NCI-H510A (cell line): ENCODE results near the gene OSMR.
"Not testable (repeated sequence)": the region's sequence is repeated elsewhere in the genome, so short reads cannot be mapped to it uniquely, and the experiment has no call there.

Experiments used
- DNase-seq: peaks from one replicate; lab custom pipeline; 2025; lab: John Stamatoyannopoulos, UW

OSMR gene

DNA sequence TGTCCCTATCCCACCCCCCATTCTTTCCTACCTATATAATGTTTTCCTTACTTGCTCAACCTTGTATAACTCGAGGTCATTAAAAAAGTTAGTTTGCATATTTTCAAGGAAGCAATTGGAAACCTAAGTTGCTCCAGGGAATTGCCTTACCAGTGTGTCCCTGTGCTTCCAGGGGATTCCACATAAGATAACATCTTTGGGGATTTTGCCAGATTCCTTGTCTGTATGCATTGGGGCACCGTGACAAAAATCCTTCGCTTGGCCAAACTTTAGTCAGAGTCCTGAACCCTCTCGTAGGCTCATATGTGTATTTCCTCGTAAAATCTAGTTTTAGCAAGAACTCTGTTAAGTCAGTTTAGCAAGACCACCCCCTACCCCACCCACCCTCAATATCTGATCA, 14.7 kb upstream of the OSMR start:
- DNase-seq, result no peak

- DNase-seq, result no peak
Measured at GRCh38 chr5:38831909-38832308, 13.9 kb upstream of the OSMR start.

- DNase-seq, result no peak
Measured at GRCh38 chr5:38832810-38833209, 13.0 kb upstream of the OSMR start.

GRCh38 chr5:38835887-38836286, 9.9 kb upstream of the OSMR start:
- no peak for DNase-seq

DNA sequence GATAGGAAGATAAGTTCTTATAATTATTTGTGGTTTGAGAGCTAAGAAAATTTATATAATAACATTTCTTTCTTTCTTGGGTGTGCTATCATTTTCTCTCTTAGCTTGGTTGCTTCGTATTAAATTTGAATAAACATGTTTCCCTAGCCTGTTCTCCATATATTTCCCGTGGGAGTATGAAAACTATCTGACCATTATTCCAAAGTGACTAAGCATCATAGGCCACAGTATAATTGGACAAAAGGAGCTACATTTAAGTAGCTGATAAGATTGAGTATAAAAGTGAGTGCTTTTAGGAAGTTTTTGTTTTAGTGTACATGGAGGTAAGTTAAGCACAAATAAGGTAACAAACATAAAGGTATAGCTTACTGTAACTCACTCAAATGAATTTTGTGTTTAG, 8.4 kb upstream of the OSMR start:
- no peak for DNase-seq

DNA sequence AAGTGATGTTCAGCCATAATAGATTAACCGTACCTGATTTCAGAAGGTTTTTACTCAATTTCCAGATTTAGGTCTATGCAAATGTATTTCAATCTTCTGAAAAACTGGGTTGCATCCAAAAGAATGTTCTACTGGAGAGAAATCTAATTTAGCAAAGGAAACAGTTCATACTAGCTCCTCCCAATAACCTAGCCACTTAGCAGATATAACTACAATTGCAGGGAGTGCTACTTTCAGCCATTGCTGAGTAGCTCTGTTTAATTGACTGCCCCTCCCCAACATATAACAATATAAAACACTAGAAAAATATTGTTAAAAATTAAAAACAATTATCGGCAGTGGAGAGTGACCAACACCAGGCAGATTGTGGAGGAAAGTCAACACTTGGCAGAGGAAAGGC, 7.9 kb upstream of the OSMR start:
- no peak for DNase-seq

- DNase-seq, result no peak
Measured at GRCh38 chr5:38843665-38844064, 2.1 kb upstream of the OSMR start.

- DNase-seq, result no peak
Measured at GRCh38 chr5:38846379-38847011, 683 bp downstream of the OSMR start.

- DNase-seq, result no peak
Measured at GRCh38 chr5:38847559-38848347, 1.9 kb downstream of the OSMR start.

GRCh38 chr5:38848637-38849036, 2.8 kb downstream of the OSMR start:
- DNase-seq, result no peak

GRCh38 chr5:38851640-38852039, 5.8 kb downstream of the OSMR start:
- DNase-seq, result not testable (repeated sequence)

DNA sequence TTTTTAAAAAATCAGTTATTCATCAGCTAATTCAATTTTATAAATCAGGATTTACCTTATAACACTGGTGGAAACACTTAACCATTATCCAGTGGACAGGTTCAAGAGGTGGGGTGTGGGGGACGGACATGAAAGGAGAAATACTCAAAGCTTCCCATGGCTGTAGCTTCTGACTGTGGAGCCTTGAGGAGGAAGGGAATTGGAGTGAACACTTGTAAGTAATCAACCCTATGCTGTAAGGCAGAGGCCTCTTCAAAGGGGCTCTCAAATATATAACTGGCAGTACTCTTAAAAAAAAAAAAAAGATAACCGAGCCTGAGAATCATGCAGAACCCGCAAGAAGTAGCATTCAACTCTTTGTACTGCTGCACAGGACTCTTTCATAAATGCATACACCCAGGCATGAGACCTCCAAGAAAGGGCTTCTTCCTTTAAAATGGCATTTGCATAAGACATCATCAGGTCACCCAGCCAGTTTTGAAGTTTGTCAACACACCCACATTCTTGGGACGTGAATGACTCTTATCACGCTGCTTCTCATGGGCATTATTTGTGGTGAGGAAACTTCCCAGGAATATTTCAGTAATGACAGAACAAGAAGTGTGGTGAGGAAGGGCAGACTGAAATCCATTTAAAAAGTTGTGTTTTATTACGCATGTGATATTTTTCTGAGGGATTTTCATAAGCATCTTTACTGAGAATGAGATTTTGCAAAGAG, 8.1 kb downstream of the OSMR start:
- DNase-seq, result no peak

DNA sequence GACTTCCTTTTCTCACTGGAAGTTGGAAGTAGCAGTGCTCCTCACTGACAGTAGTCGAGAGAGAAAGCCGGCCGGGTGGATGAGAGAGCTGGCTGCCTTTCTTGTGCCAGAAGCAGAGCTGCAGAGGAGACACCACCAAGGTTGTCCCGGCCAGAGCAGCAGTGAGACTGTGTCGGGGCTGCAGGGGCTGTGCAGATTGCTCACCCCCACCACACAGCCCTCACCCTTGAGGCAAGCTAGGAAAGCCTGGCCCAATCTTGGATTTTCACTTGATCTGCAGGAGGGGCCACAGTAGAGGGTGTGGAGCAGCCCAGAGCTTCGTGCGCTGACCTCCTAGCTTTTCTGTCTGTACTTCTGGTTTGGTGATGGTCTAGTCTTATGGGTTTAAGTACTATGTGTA, 9.1 kb downstream of the OSMR start:
- no peak for DNase-seq

DNA sequence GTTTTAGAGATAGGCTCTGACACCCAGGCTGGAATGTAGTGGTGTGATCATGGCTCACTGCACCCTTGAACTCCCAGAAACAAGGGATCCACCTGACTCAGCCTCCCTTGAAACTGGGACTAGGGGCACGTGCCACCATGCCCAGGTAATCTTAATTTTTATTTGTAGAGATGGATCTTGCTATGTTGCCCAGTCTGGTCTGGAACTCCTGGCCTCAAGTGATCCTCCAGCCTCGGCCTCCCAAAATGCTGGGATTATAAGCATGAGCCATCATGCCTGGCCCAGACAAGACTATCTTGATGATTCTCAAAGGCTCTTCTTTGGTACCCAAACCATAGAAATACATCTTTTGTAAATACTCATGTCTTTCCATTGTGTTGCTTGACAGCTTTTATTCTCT, 10.8 kb downstream of the OSMR start:
- DNase-seq, result no peak

DNA sequence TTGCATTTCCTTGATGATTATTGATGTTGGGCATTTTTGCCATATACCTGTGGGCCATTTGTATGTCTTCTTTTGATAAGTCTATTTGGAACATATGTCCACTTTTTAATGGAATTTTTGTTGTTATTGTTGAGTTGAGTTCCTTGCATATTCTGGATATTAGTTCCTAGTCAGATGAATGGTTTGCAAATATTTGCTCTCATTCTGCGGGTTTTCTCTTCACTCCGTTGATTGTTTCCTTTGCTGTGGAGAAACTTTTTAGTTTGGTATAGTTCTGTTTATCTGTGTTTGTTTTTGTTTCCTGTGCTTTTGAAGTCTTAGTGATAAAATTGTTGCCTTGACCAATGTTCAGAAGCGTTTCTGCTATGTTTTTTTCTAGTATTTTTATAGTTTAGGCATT, 13.0 kb downstream of the OSMR start:
- no peak for DNase-seq

DNA sequence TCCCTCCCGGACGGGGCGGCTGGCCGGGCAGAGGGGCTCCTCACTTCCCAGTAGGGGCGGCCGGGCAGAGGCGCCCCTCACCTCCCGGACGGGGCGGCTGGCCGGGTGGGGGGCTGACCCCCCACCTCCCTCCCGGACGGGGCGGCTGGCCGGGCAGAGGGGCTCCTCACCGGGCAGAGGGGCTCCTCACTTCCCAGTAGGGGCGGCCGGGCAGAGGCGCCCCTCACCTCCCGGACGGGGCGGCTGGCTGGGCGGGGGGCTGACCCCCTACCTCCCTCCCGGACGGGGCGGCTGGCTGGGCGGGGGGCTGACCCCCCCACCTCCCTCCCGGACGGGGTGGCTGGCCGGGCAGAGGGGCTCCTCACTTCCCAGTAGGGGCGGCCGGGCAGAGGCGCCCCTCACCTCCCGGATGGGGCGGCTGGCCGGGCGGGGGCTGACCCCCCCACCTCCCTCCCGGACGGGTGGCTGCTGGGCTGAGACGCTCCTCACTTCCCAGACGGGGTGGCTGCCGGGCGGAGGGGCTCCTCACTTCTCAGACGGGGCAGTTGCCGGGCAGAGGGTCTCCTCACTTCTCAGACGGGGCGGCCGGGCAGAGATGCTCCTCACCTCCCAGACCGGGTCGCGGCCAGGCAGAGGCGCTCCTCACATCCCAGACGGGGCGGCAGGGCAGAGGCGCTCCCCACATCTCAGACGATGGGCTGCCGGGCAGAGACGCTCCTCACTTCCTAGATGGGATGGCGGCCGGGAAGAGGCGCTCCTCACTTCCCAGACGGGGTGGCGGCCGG, 16.4 kb downstream of the OSMR start:
- DNase-seq, result not testable (repeated sequence)

- DNase-seq, result no peak
Measured at GRCh38 chr5:38866362-38867031, 20.7 kb downstream of the OSMR start.

DNA sequence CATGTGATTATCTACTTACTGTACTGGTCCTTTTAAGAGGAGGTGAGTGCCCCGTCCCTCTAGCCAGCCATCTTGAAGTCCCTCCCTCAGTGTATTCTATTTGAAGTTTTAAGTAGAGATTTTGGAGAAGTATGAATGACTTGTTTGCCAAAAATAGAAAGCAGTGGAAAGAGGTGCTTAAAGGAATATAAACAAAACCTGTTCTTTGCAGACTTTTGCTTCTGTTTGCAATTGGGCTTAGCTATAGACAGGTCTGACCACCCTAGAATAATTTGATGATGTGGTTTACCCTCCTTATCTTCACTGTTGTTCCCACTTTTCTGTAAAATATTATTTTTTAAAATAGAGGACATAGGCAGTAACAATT, 21.2 kb downstream of the OSMR start:
- DNase-seq, result no peak

DNA sequence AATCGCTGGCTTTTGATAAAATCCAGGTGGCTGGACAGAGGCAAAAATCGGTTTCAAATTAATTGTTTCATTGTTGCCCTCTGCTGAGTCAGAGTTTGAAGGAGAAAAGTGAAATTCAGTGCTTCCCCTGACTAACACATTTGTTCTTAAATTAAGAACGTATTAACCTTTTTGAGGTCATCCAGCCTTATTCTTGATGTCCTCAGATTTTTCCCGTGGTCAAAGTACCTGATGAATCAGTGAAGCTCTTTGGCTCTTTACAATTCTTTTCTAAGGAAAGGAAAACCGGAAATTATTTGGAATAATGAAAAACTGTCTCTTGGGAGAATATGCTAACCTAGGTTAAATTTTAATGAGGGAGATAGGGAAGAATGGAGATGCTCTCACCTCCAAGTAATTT, 21.6 kb downstream of the OSMR start:
- no peak for DNase-seq

DNA sequence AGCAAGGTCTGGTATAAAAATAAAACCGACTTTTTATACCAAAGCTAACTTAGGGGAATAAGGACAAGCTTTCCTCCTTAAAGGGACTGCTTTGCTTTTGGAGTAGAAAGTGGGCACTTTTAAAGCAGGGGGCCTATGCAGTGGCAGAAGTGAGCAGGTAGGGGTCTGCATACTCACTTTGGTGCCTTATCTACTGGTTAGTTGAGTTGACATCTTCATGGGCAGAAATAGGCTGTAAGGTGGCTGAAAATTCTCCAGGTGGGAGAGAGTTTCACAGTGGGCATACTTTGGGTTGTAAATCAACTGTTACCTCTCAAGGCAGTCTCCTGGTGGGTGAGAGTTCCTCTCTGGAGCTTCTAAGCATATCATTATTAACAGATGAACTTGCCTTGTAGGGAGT, 24.8 kb downstream of the OSMR start:
- DNase-seq, result no peak

DNA sequence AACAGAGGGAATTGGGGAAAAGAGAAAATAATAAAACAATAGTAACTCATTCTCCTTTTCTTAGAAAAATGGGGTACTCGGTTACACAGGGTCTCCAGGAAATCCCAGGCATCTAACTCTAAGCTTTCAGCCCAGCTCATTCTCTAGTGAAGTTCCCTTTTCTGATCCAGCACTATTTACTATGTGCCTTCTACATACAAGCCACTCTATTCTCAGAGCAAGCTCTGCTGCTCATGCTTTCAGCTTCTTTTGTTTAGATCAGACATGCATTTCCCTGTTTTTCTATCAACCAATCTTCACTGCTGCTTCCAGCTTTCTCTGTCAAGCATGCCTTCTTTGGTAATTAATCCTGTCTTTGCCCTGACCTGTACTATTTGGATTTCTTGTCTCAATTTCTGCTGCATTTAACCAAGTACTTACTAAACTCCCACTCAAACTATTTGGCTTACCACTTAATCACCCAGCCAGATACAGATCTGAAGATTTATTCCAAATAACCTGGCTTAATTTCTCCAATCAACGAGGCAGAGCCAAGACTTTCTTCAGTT, 25.3 kb downstream of the OSMR start:
- DNase-seq, result no peak
